Gastrocnemius medialis (tissue), 4 donors: Measurements from ENCODE around the gene MAPKAP1. TPM values are rescaled to one million over a fixed set of nuclear protein-coding genes. Genes with fewer than 3 reads are reported as not detected.
A peak's percentile ranks its signal among the peaks of the same experiment; 100 is the strongest.

Source experiments
- ATAC-seq, 2 donors: fragments of 150-250 bp; one replicate each; pipeline ENCODE4 v1.9.1; 2016
- DNase-seq, 2 donors: peaks; one replicate each; pipeline ENCODE4 v3.0.0-alpha.2; 2019
- H3K27ac ChIP-seq, 4 donors: fragments of 200-600 bp; sonication (generic); 1 replicate in 1 of 4; 2 replicates in 3 of 4; pipeline ENCODE4 v1.5.1; 2016 to 2018; ENCODE audit warnings: mild to moderate bottlenecking in 2 of 4, moderate library complexity in 1 of 4
- H3K27me3 ChIP-seq, 3 donors: fragments of 200-600 bp; sonication (generic) in 2 of 3; 1 replicate in 1 of 3; 2 replicates in 2 of 3; pipeline versions ENCODE4 v1.5.1 to v1.6.0; 2016 to 2019; ENCODE audit warnings: mild to moderate bottlenecking in 1 of 3, moderate library complexity in 1 of 3
- H3K36me3 ChIP-seq, 2 donors: fragments of 200-600 bp; sonication (generic) in 1 of 2; one replicate each; pipeline ENCODE4 v1.5.1; 2017 to 2018
- H3K4me1 ChIP-seq, 2 donors: fragments of 200-600 bp; sonication (generic) in 1 of 2; one replicate each; pipeline ENCODE4 v1.5.1; 2016 to 2017; ENCODE audit warnings: mild to moderate bottlenecking in 2 of 2
- H3K4me3 ChIP-seq, 4 donors: fragments of 200-600 bp; sonication (generic) in 3 of 4; 1 replicate in 1 of 4; 2 replicates in 3 of 4; pipeline ENCODE4 v1.5.1; 2016 to 2019; ENCODE audit warnings: mild to moderate bottlenecking in 2 of 4
- H3K9me3 ChIP-seq, 3 donors: fragments of 200-600 bp; sonication (generic) in 2 of 3; 1 replicate in 1 of 3; 2 replicates in 2 of 3; pipeline ENCODE4 v1.5.1; 2016 to 2019
- CTCF ChIP-seq, 5 experiments: fragments of 450-650 bp in 3 of 5; fragments of 200-600 bp in 2 of 5; sonication (generic) in 2 of 5; IDR thresholded peaks in 4 of 5; conservative IDR thresholded peaks in 1 of 5; 1 replicate in 4 of 5; 2 replicates in 1 of 5; pipeline ENCODE4 v1.5.1; 2016 to 2019; ENCODE audit warnings: antibody characterized with exemption in 5 of 5, mild to moderate bottlenecking in 3 of 5, moderate library complexity in 3 of 5
- POLR2A ChIP-seq, 2 donors: fragments of 450-650 bp; IDR thresholded peaks; one replicate each; pipeline ENCODE4 v1.6.1; 2017; ENCODE audit warnings: antibody characterized with exemption in 2 of 2, mild to moderate bottlenecking in 2 of 2, moderate library complexity in 2 of 2
- in situ Hi-C, 4 donors: fragments of 200-750 bp; cut with MboI; loops; one replicate each; pipeline versions ENCODE4 v1.15.0 to v1.8.0; 2017; ENCODE audit warnings: low sequenced_read_pairs in 4 of 4
- intact Hi-C: fragments of 100-400 bp; cut with DNase I; formaldehyde crosslinking; loops from one replicate; pipeline ENCODE4 v1.15.1; 2023; ENCODE audit warnings: low total_unique reads
- total RNA-seq, 4 donors: library from RNA; depleted of rRNA; stranded (reverse); fragments of >200 nt; gene quantifications; one replicate each; pipeline versions ENCODE4 v1.1.0 to v1.2.3, GENCODE V29; 2016

Gene MAPKAP1
- total RNA-seq, 4 donors from 2014 or later: 58.2 to 123 (median 104) TPM

GRCh38 chr9:125409637-125410521 is 297.1 kb downstream of the MAPKAP1 start:
- no peaks in the 10 kb centered on the region for H3K36me3 ChIP-seq
- H3K4me1 ChIP-seq: peaks cover 3 to 8% of the 10 kb centered on the region in 2 donors
- in situ Hi-C loops (loop anchor here (5.0 to 25.0 kb wide), 4 partner anchors 227 to 1077 kb away; no protein-coding TSS in a partner anchor), intact Hi-C loops (loop anchor here (10.0 kb wide), 2 partner anchors 225 to 1085 kb away; no protein-coding TSS in a partner anchor)
- H3K27ac ChIP-seq: no peak overlapping the region
- H3K27me3 ChIP-seq: peaks cover 17 to 25% (median 24%) of the 10 kb centered on the region in 3 donors
- DNase-seq (no peak), ATAC-seq (no peak)
- no peaks in the 10 kb centered on the region for H3K9me3 ChIP-seq
- H3K4me3 ChIP-seq: no peak overlapping the region
- TF ChIP-seq POLR2A (IDR thresholded peaks at IDR 0.05) (no peak), CTCF (IDR thresholded peaks at IDR 0.05 in 4 of 5, conservative IDR thresholded peaks at IDR 0.05 in 1 of 5) (no peak)

GRCh38 chr9:125409217-125409636 is 297.8 kb downstream of the MAPKAP1 start:
- Histone ChIP-seq H3K27me3 (peaks cover 17 to 25% (median 24%) of the 10 kb centered on the region in 3 donors), H3K4me3 (no peak overlapping the region), H3K27ac (no peak overlapping the region), H3K9me3 (no peaks in the 10 kb centered on the region), H3K36me3 (no peaks in the 10 kb centered on the region), H3K4me1 (peaks cover 3 to 8% of the 10 kb centered on the region in 2 donors)
- in situ Hi-C loops: loop anchor here (10.0 to 25.0 kb wide), 3 partner anchors 228 to 1078 kb away; no protein-coding TSS in a partner anchor
- intact Hi-C loops: loop anchor here (10.0 kb wide), 2 partner anchors 226 to 1086 kb away; no protein-coding TSS in a partner anchor
- ATAC-seq (no peak), DNase-seq (no peak)
- no peak for TF ChIP-seq CTCF (IDR thresholded peaks at IDR 0.05 in 4 of 5, conservative IDR thresholded peaks at IDR 0.05 in 1 of 5)
- TF ChIP-seq POLR2A (IDR thresholded peaks at IDR 0.05): no peak

GRCh38 chr9:125407974-125408900 is 298.8 kb downstream of the MAPKAP1 start:
- ATAC-seq: peak; percentile 65 to 73
- no peak overlapping the region for H3K27ac ChIP-seq
- H3K27me3 ChIP-seq: peaks cover 17 to 25% (median 24%) of the 10 kb centered on the region in 3 donors
- in situ Hi-C loops: loop anchor here (10.0 to 25.0 kb wide), 3 partner anchors 229 to 1079 kb away; no protein-coding TSS in a partner anchor
- intact Hi-C loops: loop anchor here (1.0 to 10.0 kb wide), 3 partner anchors 227 to 1087 kb away; no protein-coding TSS in a partner anchor
- no peaks in the 10 kb centered on the region for H3K36me3 ChIP-seq
- no peaks in the 10 kb centered on the region for H3K9me3 ChIP-seq
- peak overlapping the region; percentile 50 to 59 (median 54) for H3K4me3 ChIP-seq
- no peak for TF ChIP-seq POLR2A (IDR thresholded peaks at IDR 0.05)
- TF ChIP-seq CTCF (IDR thresholded peaks at IDR 0.05 in 4 of 5, conservative IDR thresholded peaks at IDR 0.05 in 1 of 5): peak; percentile 24 to 85 (median 69)
- DNase-seq: peak; percentile 30 to 34
- peaks cover 3 to 8% of the 10 kb centered on the region in 2 donors for H3K4me1 ChIP-seq

GRCh38 chr9:125407432-125407973 is 299.5 kb downstream of the MAPKAP1 start:
- Histone ChIP-seq H3K27me3 (peaks cover 17 to 25% (median 24%) of the 10 kb centered on the region in 3 donors), H3K4me1 (peaks cover 3 to 8% of the 10 kb centered on the region in 2 donors), H3K4me3 (peak overlapping the region; percentile 50 to 59 (median 54)), H3K27ac (no peak overlapping the region), H3K9me3 (no peaks in the 10 kb centered on the region), H3K36me3 (no peaks in the 10 kb centered on the region)
- intact Hi-C loops: loop anchor here (10.0 kb wide), 2 partner anchors 227 to 1087 kb away; no protein-coding TSS in a partner anchor
- in situ Hi-C loops: loop anchor here (10.0 to 25.0 kb wide), 3 partner anchors 230 to 1080 kb away; no protein-coding TSS in a partner anchor
- DNase-seq (no peak), ATAC-seq (peak in 1 of 2 donors; percentile 36)
- TF ChIP-seq POLR2A (IDR thresholded peaks at IDR 0.05): no peak
